ENCODE results near the gene COL15A1.

Gene COL15A1

GRCh38 chr9:99040911-99041582 lies 97.3 kb downstream of the COL15A1 start:
- DNase-seq: no peak

GRCh38 chr9:99041618-99042017 lies 97.9 kb downstream of the COL15A1 start:
- DNase-seq: no peak

GRCh38 chr9:99042620-99043019 lies 98.9 kb downstream of the COL15A1 start:
- DNase-seq: no peak

- no peak for DNase-seq
Observed at GRCh38 chr9:99044827-99045226, 101.1 kb downstream of the COL15A1 start.

GRCh38 chr9:99046068-99046467 lies 102.4 kb downstream of the COL15A1 start:
- no peak for DNase-seq

- no peak for DNase-seq
Observed at GRCh38 chr9:99046542-99047071, 102.9 kb downstream of the COL15A1 start.

- DNase-seq: no peak
Observed at GRCh38 chr9:99049228-99049627, 105.5 kb downstream of the COL15A1 start.

GRCh38 chr9:99049641-99050040 lies 105.9 kb downstream of the COL15A1 start:
- DNase-seq: no peak

GRCh38 chr9:99050292-99050911 lies 106.7 kb downstream of the COL15A1 start:
- no peak for DNase-seq

GRCh38 chr9:99050924-99051323 lies 107.2 kb downstream of the COL15A1 start:
- no peak for DNase-seq

- no peak for DNase-seq
Observed at GRCh38 chr9:99051406-99051805, 107.7 kb downstream of the COL15A1 start.

GRCh38 chr9:99051851-99052250 lies 108.1 kb downstream of the COL15A1 start:
- DNase-seq: no peak

- no peak for DNase-seq
Observed at GRCh38 chr9:99052815-99053715, 109.4 kb downstream of the COL15A1 start.

GRCh38 chr9:99054581-99054980 lies 110.9 kb downstream of the COL15A1 start:
- no peak for DNase-seq

GRCh38 chr9:99055384-99055783 lies 111.7 kb downstream of the COL15A1 start:
- no peak for DNase-seq

- no peak for DNase-seq
Observed at GRCh38 chr9:99056186-99056585, 112.5 kb downstream of the COL15A1 start.

- no peak for DNase-seq
Observed at GRCh38 chr9:99056886-99057664, 113.4 kb downstream of the COL15A1 start.

GRCh38 chr9:99057665-99058625 lies 114.2 kb downstream of the COL15A1 start:
- DNase-seq: no peak

- DNase-seq: no peak
Observed at GRCh38 chr9:99058964-99059921, 115.5 kb downstream of the COL15A1 start.

GRCh38 chr9:99060621-99061020 lies 116.9 kb downstream of the COL15A1 start:
- no peak for DNase-seq

Measured in NCI-H2107 (cell line).